ENCODE results near the gene ABTB2. TPM values are rescaled to one million over a fixed set of nuclear protein-coding genes. Genes with fewer than 3 reads are reported as not detected.

The ABTB2 gene
- total RNA-seq, 1 donor from 2014 or later = 0.89 TPM

DNA sequence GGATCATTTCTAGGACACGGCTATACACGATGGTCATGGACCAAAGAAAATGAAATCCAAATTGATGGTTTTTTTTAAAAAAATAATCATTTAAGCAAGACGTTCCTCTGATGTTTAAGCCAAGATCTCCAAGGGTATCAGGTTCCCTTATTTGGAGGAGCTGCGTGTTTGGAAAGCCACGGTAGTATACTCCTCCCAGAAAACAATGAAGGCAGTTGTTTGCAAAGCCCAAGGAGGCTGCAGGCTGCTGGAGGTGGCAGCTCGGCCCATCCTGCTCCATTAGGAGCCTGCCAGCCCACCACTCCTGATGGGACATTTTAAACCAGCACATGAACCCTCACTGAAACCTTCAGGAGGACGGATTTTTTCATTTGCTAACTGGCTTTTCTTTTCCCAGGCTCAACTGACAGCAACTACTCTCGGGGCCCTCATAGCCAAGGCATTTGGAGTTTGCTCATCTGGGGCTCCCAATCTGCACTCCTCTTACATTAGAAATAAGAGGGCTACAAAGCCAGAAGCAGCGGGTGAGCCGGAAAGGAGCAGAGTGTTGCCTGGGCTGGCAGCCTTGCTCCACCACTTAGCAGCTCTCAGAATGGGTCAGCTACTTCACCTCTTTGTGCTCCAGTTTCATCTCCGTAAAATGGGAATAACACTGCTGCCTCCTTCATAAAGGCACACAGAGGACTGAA, 58.4 kb downstream of the ABTB2 start:
- DNase-seq (ENCODE audit: extremely low spot score, unreplicated experiment) = no peak

DNA sequence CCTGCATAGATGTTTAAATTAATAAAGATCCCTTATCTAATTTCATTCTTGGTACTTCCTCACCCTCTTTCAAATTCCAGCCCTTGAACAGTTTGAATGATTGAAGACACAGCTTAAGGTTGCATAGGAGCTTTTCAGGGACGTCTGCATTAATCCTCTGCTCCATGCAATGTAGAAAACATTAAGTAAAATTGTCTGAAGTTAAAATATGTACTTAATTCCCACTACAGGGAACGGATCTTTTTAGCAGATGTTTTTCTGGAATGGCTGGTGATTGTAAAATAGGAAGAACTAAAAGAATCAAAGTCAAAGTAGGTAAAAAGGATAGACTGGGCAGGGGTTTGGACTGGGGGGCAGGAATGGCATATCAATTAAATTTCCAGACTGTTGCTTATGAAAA, 58.9 kb downstream of the ABTB2 start:
- Mint-ChIP-seq H3K9me3 (ENCODE audit: unreplicated experiment) (no peaks in the 10 kb centered on the region), H3K27me3 (ENCODE audit: unreplicated experiment) (peaks cover 11% of the 10 kb centered on the region), H3K4me3 (ENCODE audit: unreplicated experiment) (no peak overlapping the region), H3K4me1 (ENCODE audit: unreplicated experiment) (peaks cover 8% of the 10 kb centered on the region), H3K36me3 (ENCODE audit: unreplicated experiment) (no peaks in the 10 kb centered on the region), H3K27ac (ENCODE audit: unreplicated experiment) (no peak overlapping the region)
- DNase-seq (ENCODE audit: extremely low spot score, unreplicated experiment) = no peak
- TF ChIP-seq, protein P1, sequence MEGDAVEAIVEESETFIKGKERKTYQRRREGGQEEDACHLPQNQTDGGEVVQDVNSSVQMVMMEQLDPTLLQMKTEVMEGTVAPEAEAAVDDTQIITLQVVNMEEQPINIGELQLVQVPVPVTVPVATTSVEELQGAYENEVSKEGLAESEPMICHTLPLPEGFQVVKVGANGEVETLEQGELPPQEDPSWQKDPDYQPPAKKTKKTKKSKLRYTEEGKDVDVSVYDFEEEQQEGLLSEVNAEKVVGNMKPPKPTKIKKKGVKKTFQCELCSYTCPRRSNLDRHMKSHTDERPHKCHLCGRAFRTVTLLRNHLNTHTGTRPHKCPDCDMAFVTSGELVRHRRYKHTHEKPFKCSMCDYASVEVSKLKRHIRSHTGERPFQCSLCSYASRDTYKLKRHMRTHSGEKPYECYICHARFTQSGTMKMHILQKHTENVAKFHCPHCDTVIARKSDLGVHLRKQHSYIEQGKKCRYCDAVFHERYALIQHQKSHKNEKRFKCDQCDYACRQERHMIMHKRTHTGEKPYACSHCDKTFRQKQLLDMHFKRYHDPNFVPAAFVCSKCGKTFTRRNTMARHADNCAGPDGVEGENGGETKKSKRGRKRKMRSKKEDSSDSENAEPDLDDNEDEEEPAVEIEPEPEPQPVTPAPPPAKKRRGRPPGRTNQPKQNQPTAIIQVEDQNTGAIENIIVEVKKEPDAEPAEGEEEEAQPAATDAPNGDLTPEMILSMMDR (IDR thresholded peaks at IDR 0.05) = no peak

More for the DNA sequence above, 58.4 kb downstream of the ABTB2 start:
- Mint-ChIP-seq H3K36me3 (ENCODE audit: unreplicated experiment) (no peaks in the 10 kb centered on the region), H3K4me1 (ENCODE audit: unreplicated experiment) (peaks cover 8% of the 10 kb centered on the region), H3K27ac (ENCODE audit: unreplicated experiment) (no peak overlapping the region), H3K4me3 (ENCODE audit: unreplicated experiment) (no peak overlapping the region), H3K9me3 (ENCODE audit: unreplicated experiment) (no peaks in the 10 kb centered on the region), H3K27me3 (ENCODE audit: unreplicated experiment) (peaks cover 8% of the 10 kb centered on the region)
- TF ChIP-seq, protein P1 (IDR thresholded peaks at IDR 0.05) = no peak

DNA sequence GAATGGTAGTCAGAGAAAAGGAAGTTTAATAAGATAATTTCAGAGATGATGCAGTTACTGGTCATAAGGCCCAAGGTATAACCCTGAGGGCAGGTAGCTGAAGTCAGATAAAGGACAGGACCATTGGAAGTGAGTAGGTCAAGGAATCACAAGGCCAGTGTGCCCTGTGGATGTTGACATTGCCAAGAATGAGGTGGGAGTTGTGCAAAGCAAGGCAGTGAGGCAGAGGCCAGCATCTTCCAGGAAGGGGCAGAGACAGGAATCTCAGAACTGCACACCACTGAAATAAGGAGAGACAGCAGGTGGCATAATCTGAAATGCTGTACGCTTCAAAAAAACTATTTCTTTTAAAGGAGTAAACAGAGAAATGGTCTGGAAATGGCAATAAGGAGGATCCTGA, 61.4 kb downstream of the ABTB2 start:
- Mint-ChIP-seq H3K4me3 (ENCODE audit: unreplicated experiment) (no peak overlapping the region), H3K27me3 (ENCODE audit: unreplicated experiment) (peaks cover 19% of the 10 kb centered on the region), H3K27ac (ENCODE audit: unreplicated experiment) (no peak overlapping the region), H3K36me3 (ENCODE audit: unreplicated experiment) (no peaks in the 10 kb centered on the region), H3K4me1 (ENCODE audit: unreplicated experiment) (no peaks in the 10 kb centered on the region), H3K9me3 (ENCODE audit: unreplicated experiment) (no peaks in the 10 kb centered on the region)
- no peak for DNase-seq (ENCODE audit: extremely low spot score, unreplicated experiment)
- TF ChIP-seq, protein P1 (IDR thresholded peaks at IDR 0.05) = no peak

DNA sequence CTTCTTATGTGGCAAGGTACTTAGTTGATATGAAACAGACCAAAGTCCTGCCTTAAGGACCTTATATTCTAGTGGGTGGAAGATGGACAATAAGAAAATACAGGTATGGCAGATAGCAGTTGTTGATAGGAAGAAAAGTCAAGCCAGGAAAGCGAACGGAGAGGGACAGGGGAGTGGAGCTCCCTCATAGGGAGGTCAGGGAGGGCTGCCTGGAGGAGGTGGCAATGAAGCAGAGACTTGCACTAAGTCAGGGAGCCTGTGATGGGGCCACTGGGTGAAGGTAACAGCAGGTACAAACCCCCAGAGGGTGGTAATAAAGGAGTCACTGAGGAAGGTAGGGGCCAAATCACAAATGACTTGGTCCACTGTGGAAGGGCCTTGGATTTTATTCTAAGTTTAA, 65.3 kb downstream of the ABTB2 start:
- Mint-ChIP-seq H3K27me3 (ENCODE audit: unreplicated experiment) (peaks cover 19% of the 10 kb centered on the region), H3K4me3 (ENCODE audit: unreplicated experiment) (no peak overlapping the region), H3K36me3 (ENCODE audit: unreplicated experiment) (no peaks in the 10 kb centered on the region), H3K4me1 (ENCODE audit: unreplicated experiment) (no peaks in the 10 kb centered on the region), H3K9me3 (ENCODE audit: unreplicated experiment) (no peaks in the 10 kb centered on the region), H3K27ac (ENCODE audit: unreplicated experiment) (no peak overlapping the region)
- no peak for DNase-seq (ENCODE audit: extremely low spot score, unreplicated experiment)
- TF ChIP-seq, protein P1 (IDR thresholded peaks at IDR 0.05) = no peak

DNA sequence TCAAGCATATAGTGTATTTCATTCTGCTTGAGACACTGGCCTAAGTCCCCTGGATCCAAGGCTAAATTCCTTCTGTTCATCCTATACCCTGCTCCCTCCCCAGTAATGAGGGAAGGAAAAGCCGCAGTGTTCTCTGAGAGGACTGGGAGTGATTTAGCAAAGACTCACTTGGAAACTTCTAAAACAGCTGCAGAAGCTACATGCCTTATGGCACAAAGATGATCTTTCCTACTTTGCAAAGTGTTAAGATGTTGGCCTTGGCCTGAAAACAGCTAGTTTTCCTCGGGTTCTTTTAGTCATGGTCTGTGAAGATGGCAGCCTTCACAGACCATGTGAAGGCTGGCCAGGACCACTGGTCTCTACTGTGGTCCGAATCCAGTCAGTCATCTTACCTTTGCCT, 65.7 kb downstream of the ABTB2 start:
- Mint-ChIP-seq H3K4me1 (ENCODE audit: unreplicated experiment) (no peaks in the 10 kb centered on the region), H3K9me3 (ENCODE audit: unreplicated experiment) (no peaks in the 10 kb centered on the region), H3K27me3 (ENCODE audit: unreplicated experiment) (peaks cover 19% of the 10 kb centered on the region), H3K36me3 (ENCODE audit: unreplicated experiment) (no peaks in the 10 kb centered on the region), H3K27ac (ENCODE audit: unreplicated experiment) (no peak overlapping the region), H3K4me3 (ENCODE audit: unreplicated experiment) (no peak overlapping the region)
- TF ChIP-seq, protein P1 (IDR thresholded peaks at IDR 0.05) = no peak
- no peak for DNase-seq (ENCODE audit: extremely low spot score, unreplicated experiment)
